ENCODE measurements around the gene HDAC9.

- TF ChIP-seq POLR2A (IDR thresholded peaks at IDR 0.05) (no peak), CTCF (IDR thresholded peaks at IDR 0.05) (no peak)
Measured at GRCh38 chr7:18890134-18890533, 394.6 kb downstream of the HDAC9 start.
